ENCODE results near the gene ADRA2C.

DNA sequence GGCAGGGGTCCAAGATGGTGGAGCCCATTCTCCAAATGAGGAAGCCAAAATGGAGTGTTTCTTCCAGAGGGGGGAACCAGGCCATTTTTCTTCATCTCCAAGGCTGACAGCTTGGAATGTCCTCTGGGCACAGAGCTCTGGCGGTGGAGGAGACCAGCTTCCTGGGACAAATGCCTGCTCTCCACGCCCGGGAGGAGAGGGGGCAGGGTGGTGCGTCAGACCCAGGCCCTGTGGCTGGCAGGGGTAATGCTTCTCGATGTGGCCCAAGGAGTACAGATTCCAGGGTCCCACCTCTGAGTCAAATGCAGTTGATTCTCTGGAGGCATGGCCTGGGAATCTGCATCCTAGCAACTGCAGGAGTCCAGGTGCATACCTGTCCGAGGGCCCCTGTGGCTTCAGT, 44.6 kb upstream of the ADRA2C start:
- TF ChIP-seq, protein P1, sequence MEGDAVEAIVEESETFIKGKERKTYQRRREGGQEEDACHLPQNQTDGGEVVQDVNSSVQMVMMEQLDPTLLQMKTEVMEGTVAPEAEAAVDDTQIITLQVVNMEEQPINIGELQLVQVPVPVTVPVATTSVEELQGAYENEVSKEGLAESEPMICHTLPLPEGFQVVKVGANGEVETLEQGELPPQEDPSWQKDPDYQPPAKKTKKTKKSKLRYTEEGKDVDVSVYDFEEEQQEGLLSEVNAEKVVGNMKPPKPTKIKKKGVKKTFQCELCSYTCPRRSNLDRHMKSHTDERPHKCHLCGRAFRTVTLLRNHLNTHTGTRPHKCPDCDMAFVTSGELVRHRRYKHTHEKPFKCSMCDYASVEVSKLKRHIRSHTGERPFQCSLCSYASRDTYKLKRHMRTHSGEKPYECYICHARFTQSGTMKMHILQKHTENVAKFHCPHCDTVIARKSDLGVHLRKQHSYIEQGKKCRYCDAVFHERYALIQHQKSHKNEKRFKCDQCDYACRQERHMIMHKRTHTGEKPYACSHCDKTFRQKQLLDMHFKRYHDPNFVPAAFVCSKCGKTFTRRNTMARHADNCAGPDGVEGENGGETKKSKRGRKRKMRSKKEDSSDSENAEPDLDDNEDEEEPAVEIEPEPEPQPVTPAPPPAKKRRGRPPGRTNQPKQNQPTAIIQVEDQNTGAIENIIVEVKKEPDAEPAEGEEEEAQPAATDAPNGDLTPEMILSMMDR (conservative IDR thresholded peaks at IDR 0.05; ENCODE audit: low read length) = no peak
- TF ChIP-seq EZH2phosphoT487 (IDR thresholded peaks at IDR 0.05; ENCODE audit: borderline replicate concordance) = no peak

Data from Loucy (cell line).